ENCODE data around the gene PDHA1. TPM values are rescaled to one million over a fixed set of nuclear protein-coding genes. Genes with fewer than 3 reads are reported as not detected.

Gene PDHA1
- total and polyA plus RNA-seq, 2 of the 8 experiments (the other 6 are each of a cell fraction or from before 2014, with no cell fraction given) = 128 to 225 TPM

GRCh38 chrX:19388741-19389140 is 45.0 kb downstream of the PDHA1 start:
- no peak overlapping the region for H4K8ac ChIP-seq (ENCODE audit: extremely low read depth, insufficient read depth, low read length)
- no peaks in the 10 kb centered on the region for H3K79me2 ChIP-seq (ENCODE audit: control insufficient read depth in 1 of 2, insufficient read depth in 2 of 2, low read length in 2 of 2)
- WGBS, 2 experiments (ENCODE audit: extremely low coverage in 1 of 2, insufficient coverage in 1 of 2, insufficient read length in 1 of 2, insufficient replicate concordance in 2 of 2, low coverage in 1 of 2, low lambda C conversion rate in 2 of 2, missing lambda C conversion rate in 1 of 2) = 92% methylated on average over 6 of the region's 8 CpGs; no CpG with 5 or more reads in 1 of the 2 experiments
- H3K4me2 ChIP-seq (ENCODE audit: insufficient read depth in 1 of 2, low read depth in 2 of 2, low read length in 2 of 2) = no peak overlapping the region
- H3K9me3 ChIP-seq (ENCODE audit: insufficient read depth in 2 of 2, low read depth in 1 of 2, low read length in 1 of 2) = no peaks in the 10 kb centered on the region
- no peak overlapping the region for H3K4ac ChIP-seq (replicated peaks; ENCODE audit: insufficient read length, low read depth, low read length)
- H3K36me3 ChIP-seq (ENCODE audit: control insufficient read depth in 2 of 4, insufficient read depth in 4 of 4, low read length in 3 of 4) = no peaks in the 10 kb centered on the region
- DNase-seq (ENCODE audit: low read depth in 1 of 2, low spot score in 2 of 2) = no peak
- no peaks in the 10 kb centered on the region for H3K23me2 ChIP-seq (ENCODE audit: low read depth, low read length)
- H2BK120ac ChIP-seq (replicated peaks; ENCODE audit: low read depth, low read length) = no peak overlapping the region
- no peak overlapping the region for H3K14ac ChIP-seq (ENCODE audit: insufficient read length)
- no peak overlapping the region for H3K18ac ChIP-seq (ENCODE audit: extremely low read depth, low read length)
- no peak overlapping the region for H3K56ac ChIP-seq (replicated peaks; ENCODE audit: insufficient read length, low read depth, low read length)
- no peak overlapping the region for H3K9ac ChIP-seq (replicated peaks in 1 of 4; ENCODE audit: extremely low read depth in 1 of 4, low read depth in 3 of 4, low read length in 3 of 4)
- no peak overlapping the region for H2BK12ac ChIP-seq (ENCODE audit: low read depth, low read length)
- no peak for FAIRE-seq
- H3K27me3 ChIP-seq (replicated peaks in 1 of 4; ENCODE audit: control insufficient read depth in 3 of 4, extremely low read depth in 1 of 4, insufficient read depth in 3 of 4, low read length in 3 of 4) = no peaks in the 10 kb centered on the region
- no peak overlapping the region for H2AK5ac ChIP-seq (ENCODE audit: low read depth, low read length)
- ChIA-PET POLR2A (ENCODE audit: partially characterized antibody) (no interaction called here), CTCF (ENCODE audit: partially characterized antibody) (no interaction called here)
- H3K4me3 ChIP-seq (ENCODE audit: extremely low read depth in 1 of 4, insufficient read depth in 2 of 4, low read depth in 3 of 4, low read length in 4 of 4) = no peak overlapping the region
- H3K79me1 ChIP-seq (ENCODE audit: low read depth, low read length) = no peaks in the 10 kb centered on the region
- H4K5ac ChIP-seq (ENCODE audit: insufficient read length, low read depth, low read length) = no peak overlapping the region
- H3K4me1 ChIP-seq (replicated peaks in 1 of 4; ENCODE audit: control insufficient read depth in 3 of 4, insufficient read depth in 4 of 4, low read length in 3 of 4) = no peaks in the 10 kb centered on the region; a peak in 1 of 7 replicates
- no peak overlapping the region for H2BK20ac ChIP-seq (ENCODE audit: low read length)
- no peak overlapping the region for H2AFZ ChIP-seq (ENCODE audit: low read length)
- H4K20me1 ChIP-seq (replicated peaks in 1 of 2; ENCODE audit: control insufficient read depth in 1 of 2, insufficient read depth in 2 of 2, low read length in 2 of 2) = no peaks in the 10 kb centered on the region
- no peak overlapping the region for H3K23ac ChIP-seq (ENCODE audit: insufficient read length)
- no peak overlapping the region for H3K27ac ChIP-seq (ENCODE audit: low read depth, low read length)
- no peak overlapping the region for H4K91ac ChIP-seq (replicated peaks; ENCODE audit: insufficient read length, low read length)
- no peak overlapping the region for H2BK5ac ChIP-seq (ENCODE audit: low read depth, low read length)
- no peak overlapping the region for H2BK15ac ChIP-seq (ENCODE audit: low read length)
- no peak for TF ChIP-seq HDAC6 (IDR thresholded peaks at IDR 0.05; ENCODE audit: low read depth, low read length)
- no peak for TF ChIP-seq SRF (IDR thresholded peaks at IDR 0.05; ENCODE audit: low read depth, low read length)
- TF ChIP-seq SAP30 (IDR thresholded peaks at IDR 0.05; ENCODE audit: insufficient read depth, insufficient replicate concordance, low read length) = no peak
- TF ChIP-seq, protein P1, sequence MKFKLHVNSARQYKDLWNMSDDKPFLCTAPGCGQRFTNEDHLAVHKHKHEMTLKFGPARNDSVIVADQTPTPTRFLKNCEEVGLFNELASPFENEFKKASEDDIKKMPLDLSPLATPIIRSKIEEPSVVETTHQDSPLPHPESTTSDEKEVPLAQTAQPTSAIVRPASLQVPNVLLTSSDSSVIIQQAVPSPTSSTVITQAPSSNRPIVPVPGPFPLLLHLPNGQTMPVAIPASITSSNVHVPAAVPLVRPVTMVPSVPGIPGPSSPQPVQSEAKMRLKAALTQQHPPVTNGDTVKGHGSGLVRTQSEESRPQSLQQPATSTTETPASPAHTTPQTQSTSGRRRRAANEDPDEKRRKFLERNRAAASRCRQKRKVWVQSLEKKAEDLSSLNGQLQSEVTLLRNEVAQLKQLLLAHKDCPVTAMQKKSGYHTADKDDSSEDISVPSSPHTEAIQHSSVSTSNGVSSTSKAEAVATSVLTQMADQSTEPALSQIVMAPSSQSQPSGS (IDR thresholded peaks at IDR 0.05; ENCODE audit: low read length) = no peak
- TF ChIP-seq SIRT6 (IDR thresholded peaks at IDR 0.05; ENCODE audit: low read length) = no peak
- TF ChIP-seq, protein P2, sequence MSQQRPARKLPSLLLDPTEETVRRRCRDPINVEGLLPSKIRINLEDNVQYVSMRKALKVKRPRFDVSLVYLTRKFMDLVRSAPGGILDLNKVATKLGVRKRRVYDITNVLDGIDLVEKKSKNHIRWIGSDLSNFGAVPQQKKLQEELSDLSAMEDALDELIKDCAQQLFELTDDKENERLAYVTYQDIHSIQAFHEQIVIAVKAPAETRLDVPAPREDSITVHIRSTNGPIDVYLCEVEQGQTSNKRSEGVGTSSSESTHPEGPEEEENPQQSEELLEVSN (IDR thresholded peaks at IDR 0.05) = no peak

All from H1 (cell line).